Mesothelial cell of epicardium (in vitro differentiated cells): ENCODE measurements around the gene FAHD2A. TPM values are rescaled to one million over a fixed set of nuclear protein-coding genes. Genes with fewer than 3 reads are reported as not detected.

Experiments
- DNase-seq, 2 experiments: peaks; one replicate each; pipeline ENCODE4 v3.0.0; 2021; ENCODE audit warnings: low spot score in 2 of 2; ENCODE audit not compliant: unreplicated experiment in 2 of 2
- H3K27ac Mint-ChIP-seq: 2 replicates; pipeline ENCODE4 v1.8.0; 2021; ENCODE audit warnings: mixed read lengths
- H3K27me3 Mint-ChIP-seq: 2 replicates; pipeline ENCODE4 v1.8.0; 2021; ENCODE audit warnings: low read depth, mixed read lengths
- H3K36me3 Mint-ChIP-seq: 2 replicates; pipeline ENCODE4 v1.8.0; 2021; ENCODE audit warnings: mixed read lengths
- H3K4me1 Mint-ChIP-seq: 2 replicates; pipeline ENCODE4 v1.8.0; 2021; ENCODE audit warnings: mixed read lengths
- H3K4me3 Mint-ChIP-seq: 2 replicates; pipeline ENCODE4 v1.8.0; 2021; ENCODE audit warnings: mild to moderate bottlenecking, moderate library complexity, mixed read lengths
- H3K9me3 Mint-ChIP-seq: 2 replicates; pipeline ENCODE4 v1.8.0; 2021; ENCODE audit warnings: mixed read lengths
- total RNA-seq: library from RNA; stranded (reverse); gene quantifications from 3 replicates; pipeline ENCODE4 v1.2.1, GENCODE V29; 2021
- TF ChIP-seq, protein P1 (sequence below): fragments of 200-600 bp; sonication (generic); IDR thresholded peaks from one replicate; pipeline ENCODE4 v1.5.0; 2021; ENCODE audit warnings: antibody characterized with exemption; ENCODE audit not compliant: unreplicated experiment

FAHD2A gene
- total RNA-seq, 1 donor from 2014 or later, result 43.5 TPM

DNA sequence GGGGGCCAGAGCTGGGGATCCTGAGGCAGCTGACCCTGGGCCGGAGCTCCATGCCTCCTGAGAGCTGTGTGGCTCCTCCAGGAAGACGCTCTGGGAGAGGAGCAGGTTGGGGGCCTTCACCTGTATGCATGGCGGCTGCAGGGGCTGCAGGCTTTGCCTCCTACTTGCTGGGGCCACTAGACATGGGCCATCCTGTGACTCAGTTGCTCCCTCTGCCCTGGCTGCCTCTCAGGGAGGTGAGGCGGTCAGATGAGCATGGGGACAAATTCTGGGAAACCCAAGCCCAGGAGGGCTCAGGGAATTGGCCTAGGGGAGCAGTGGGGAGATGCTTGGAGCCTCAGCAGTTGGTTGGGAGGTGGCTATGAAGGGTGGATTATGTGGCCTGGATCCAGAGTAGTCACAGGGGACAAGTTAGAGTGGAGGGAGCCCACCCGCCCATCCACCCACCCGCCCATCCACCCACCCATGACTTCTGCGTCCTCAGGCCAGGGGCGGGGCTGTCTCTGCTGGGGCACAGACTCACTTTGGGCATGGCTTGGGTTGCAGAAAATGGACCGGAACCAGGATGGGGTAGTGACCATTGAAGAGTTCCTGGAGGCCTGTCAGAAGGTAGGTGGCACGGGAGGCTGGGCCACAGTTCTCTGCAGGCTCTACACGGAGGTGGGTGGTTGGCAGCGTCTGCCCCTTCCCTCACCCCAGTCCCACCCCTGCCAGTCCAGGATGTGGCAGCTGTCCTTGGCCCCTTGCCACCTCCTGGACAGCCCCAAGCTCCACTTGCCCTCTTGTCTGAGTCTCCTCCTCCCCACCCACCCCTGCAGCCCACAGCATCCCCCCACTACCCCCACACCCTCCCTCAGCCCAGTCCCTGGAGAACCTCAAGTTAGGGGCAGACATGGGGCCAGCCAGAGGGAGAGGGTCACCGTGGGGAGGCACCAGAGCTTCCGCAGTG, 19.5 kb upstream of the FAHD2A start:
- no peak for DNase-seq
- H3K4me3 Mint-ChIP-seq, result no peak overlapping the region
- H3K4me1 Mint-ChIP-seq, result no peaks in the 10 kb centered on the region
- H3K27ac Mint-ChIP-seq, result no peak overlapping the region
- peaks cover 34% of the 10 kb centered on the region for H3K27me3 Mint-ChIP-seq
- TF ChIP-seq, protein P1, sequence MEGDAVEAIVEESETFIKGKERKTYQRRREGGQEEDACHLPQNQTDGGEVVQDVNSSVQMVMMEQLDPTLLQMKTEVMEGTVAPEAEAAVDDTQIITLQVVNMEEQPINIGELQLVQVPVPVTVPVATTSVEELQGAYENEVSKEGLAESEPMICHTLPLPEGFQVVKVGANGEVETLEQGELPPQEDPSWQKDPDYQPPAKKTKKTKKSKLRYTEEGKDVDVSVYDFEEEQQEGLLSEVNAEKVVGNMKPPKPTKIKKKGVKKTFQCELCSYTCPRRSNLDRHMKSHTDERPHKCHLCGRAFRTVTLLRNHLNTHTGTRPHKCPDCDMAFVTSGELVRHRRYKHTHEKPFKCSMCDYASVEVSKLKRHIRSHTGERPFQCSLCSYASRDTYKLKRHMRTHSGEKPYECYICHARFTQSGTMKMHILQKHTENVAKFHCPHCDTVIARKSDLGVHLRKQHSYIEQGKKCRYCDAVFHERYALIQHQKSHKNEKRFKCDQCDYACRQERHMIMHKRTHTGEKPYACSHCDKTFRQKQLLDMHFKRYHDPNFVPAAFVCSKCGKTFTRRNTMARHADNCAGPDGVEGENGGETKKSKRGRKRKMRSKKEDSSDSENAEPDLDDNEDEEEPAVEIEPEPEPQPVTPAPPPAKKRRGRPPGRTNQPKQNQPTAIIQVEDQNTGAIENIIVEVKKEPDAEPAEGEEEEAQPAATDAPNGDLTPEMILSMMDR, result no peak
- H3K9me3 Mint-ChIP-seq, result no peaks in the 10 kb centered on the region
- H3K36me3 Mint-ChIP-seq, result no peaks in the 10 kb centered on the region

DNA sequence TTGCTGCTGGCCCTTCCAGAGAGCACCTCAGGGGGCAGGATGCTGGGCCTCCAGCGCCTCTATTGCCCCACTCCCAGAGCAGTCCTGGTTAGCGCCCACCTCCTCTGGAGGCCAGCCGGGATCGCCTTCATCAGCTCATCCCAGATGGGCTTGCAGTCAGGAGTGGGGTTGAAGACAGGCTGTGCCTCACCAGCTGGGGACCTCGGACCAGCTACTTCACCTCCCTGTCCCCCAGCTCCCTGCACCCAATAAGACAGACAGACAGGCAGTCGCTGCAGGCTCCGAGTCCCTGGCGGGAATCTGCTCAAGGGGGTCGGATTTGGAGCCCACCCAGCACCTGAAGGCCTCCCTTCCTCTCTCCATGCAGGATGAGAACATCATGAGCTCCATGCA, 18.9 kb upstream of the FAHD2A start:
- Mint-ChIP-seq H3K9me3 (no peaks in the 10 kb centered on the region), H3K4me3 (no peak overlapping the region), H3K27me3 (peaks cover 40% of the 10 kb centered on the region), H3K4me1 (no peaks in the 10 kb centered on the region), H3K36me3 (no peaks in the 10 kb centered on the region), H3K27ac (no peak overlapping the region)
- TF ChIP-seq, protein P1, result no peak
- no peak for DNase-seq

DNA sequence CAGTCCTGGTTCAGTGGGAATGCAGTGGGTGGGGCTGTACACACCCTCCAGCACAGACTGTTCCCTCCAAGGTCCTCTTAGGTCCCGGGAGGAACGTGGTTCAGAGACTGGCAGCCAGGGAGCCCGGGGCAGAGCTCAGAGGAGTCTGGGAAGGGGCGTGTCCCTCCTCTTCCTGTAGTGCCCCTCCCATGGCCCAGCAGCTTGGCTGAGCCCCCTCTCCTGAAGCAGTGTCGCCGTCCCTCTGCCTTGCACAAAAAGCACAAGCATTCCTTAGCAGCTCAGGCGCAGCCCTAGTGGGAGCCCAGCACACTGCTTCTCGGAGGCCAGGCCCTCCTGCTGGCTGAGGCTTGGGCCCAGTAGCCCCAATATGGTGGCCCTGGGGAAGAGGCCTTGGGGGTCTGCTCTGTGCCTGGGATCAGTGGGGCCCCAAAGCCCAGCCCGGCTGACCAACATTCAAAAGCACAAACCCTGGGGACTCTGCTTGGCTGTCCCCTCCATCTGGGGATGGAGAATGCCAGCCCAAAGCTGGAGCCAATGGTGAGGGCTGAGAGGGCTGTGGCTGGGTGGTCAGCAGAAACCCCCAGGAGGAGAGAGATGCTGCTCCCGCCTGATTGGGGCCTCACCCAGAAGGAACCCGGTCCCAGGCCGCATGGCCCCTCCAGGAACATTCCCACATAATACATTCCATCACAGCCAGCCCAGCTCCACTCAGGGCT, 17.5 kb upstream of the FAHD2A start:
- H3K27me3 Mint-ChIP-seq, result peaks cover 39% of the 10 kb centered on the region

DNA sequence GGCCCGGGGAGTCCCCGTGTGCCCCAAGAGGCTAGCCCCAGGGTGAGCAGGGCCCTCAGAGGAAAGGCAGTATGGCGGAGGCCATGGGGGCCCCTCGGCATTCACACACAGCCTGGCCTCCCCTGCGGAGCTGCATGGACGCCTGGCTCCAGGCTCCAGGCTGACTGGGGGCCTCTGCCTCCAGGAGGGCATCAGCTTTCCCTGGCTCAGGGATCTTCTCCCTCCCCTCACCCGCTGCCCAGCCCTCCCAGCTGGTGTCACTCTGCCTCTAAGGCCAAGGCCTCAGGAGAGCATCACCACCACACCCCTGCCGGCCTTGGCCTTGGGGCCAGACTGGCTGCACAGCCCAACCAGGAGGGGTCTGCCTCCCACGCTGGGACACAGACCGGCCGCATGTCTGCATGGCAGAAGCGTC, 16.9 kb upstream of the FAHD2A start:
- Mint-ChIP-seq H3K36me3 (no peaks in the 10 kb centered on the region), H3K4me1 (no peaks in the 10 kb centered on the region), H3K27ac (no peak overlapping the region), H3K9me3 (no peaks in the 10 kb centered on the region), H3K27me3 (peaks cover 33% of the 10 kb centered on the region), H3K4me3 (no peak overlapping the region)
- TF ChIP-seq, protein P1, result no peak
- DNase-seq, result no peak

More for the DNA sequence above, 17.5 kb upstream of the FAHD2A start:
- Mint-ChIP-seq H3K36me3 (no peaks in the 10 kb centered on the region), H3K27ac (no peak overlapping the region), H3K4me1 (no peaks in the 10 kb centered on the region), H3K4me3 (no peak overlapping the region), H3K9me3 (no peaks in the 10 kb centered on the region)
- TF ChIP-seq, protein P1, result no peak
- DNase-seq, result no peak

DNA sequence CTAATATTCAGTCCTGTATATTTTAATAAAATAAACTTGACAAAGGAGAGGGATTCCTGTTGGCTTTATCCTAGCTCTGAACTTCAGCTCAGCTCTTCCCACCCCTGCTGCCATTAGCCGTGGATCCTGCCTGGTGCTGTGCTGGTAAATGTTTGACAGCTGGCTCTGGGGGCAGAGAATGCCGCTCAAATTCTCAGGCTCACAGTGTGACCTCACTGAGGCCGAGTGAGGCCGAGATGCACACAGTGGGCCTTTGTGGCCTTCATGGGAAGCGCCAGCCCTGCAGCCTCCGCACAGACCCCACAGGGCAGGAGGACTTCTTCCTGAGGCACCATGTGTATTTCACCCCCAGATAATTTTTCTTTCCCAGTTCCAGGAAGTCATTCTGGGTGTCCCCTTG, 16.5 kb upstream of the FAHD2A start:
- DNase-seq, result no peak
- Mint-ChIP-seq H3K27me3 (peaks cover 29% of the 10 kb centered on the region), H3K4me1 (no peaks in the 10 kb centered on the region), H3K36me3 (no peaks in the 10 kb centered on the region), H3K4me3 (no peak overlapping the region), H3K27ac (no peak overlapping the region), H3K9me3 (no peaks in the 10 kb centered on the region)
- TF ChIP-seq, protein P1, result no peak
